CD8-positive, alpha-beta memory T cell (primary cell): ENCODE data around the gene NLK. TPM values are rescaled to one million over a fixed set of nuclear protein-coding genes. Genes with fewer than 3 reads are reported as not detected.
"Not testable (repeated sequence)": the region's sequence is repeated elsewhere in the genome, so short reads cannot be mapped to it uniquely, and the experiment has no call there.

Experiments
- CTCF ChIA-PET: fragments of 350-600 bp; sonication (Branson Sonifier 250); formaldehyde crosslinking; loops from one replicate; lab custom pipeline; 2021; ENCODE audit warnings: antibody characterized with exemption; lab: Charles Lee
- POLR2A ChIA-PET: fragments of 350-600 bp; sonication (Branson Sonifier 250); formaldehyde crosslinking; loops from one replicate; lab custom pipeline; 2021; ENCODE audit warnings: antibody characterized with exemption; lab: Charles Lee
- DNase-seq, 5 donors: peaks; one replicate each; pipeline versions ENCODE4 v3.0.0 to v3.0.0-alpha.2; 2020 to 2022; ENCODE audit warnings: mixed read lengths in 1 of 5
- H3K27ac ChIP-seq: one replicate; pipeline ENCODE4 v1.7.0; 2013; ENCODE audit warnings: low read depth, mild to moderate bottlenecking, low read length, moderate library complexity
- H3K27me3 ChIP-seq: 2 replicates; pipeline ENCODE4 v1.7.0; 2013; ENCODE audit warnings: low read length, mild to moderate bottlenecking; ENCODE audit not compliant: insufficient read depth, poor library complexity, severe bottlenecking
- H3K36me3 ChIP-seq: 2 replicates; pipeline ENCODE4 v1.7.0; 2013; ENCODE audit warnings: mild to moderate bottlenecking, low read length, moderate library complexity; ENCODE audit not compliant: insufficient read depth
- H3K4me1 ChIP-seq: 2 replicates; pipeline ENCODE4 v1.7.0; 2013; ENCODE audit warnings: mild to moderate bottlenecking, low read length, moderate library complexity; ENCODE audit not compliant: insufficient read depth
- H3K4me3 ChIP-seq: 2 replicates; pipeline ENCODE4 v1.7.0; 2013; ENCODE audit warnings: mild to moderate bottlenecking, low read length
- H3K9me3 ChIP-seq: 2 replicates; pipeline ENCODE4 v1.7.0; 2013; ENCODE audit warnings: mild to moderate bottlenecking, low read length
- H3K27ac Mint-ChIP-seq, 8 donors: one replicate each; pipeline ENCODE4 v1.8.0; 2020 to 2021; ENCODE audit warnings: mixed read lengths in 8 of 8, mild to moderate bottlenecking in 6 of 8, inconsistent platforms in 3 of 8, moderate library complexity in 3 of 8
- H3K27me3 Mint-ChIP-seq, 2 donors: one replicate each; pipeline ENCODE4 v1.8.0; 2020 to 2021; ENCODE audit warnings: mixed read lengths in 2 of 2, mild to moderate bottlenecking in 1 of 2, moderate library complexity in 1 of 2
- H3K36me3 Mint-ChIP-seq, 3 donors: one replicate each; pipeline ENCODE4 v1.8.0; 2020 to 2021; ENCODE audit warnings: mixed read lengths in 3 of 3, inconsistent platforms in 1 of 3, mild to moderate bottlenecking in 1 of 3
- H3K4me1 Mint-ChIP-seq, 3 donors: one replicate each; pipeline ENCODE4 v1.8.0; 2020 to 2021; ENCODE audit warnings: mixed read lengths in 3 of 3, inconsistent platforms in 1 of 3, mild to moderate bottlenecking in 1 of 3
- H3K4me3 Mint-ChIP-seq, 7 donors: one replicate each; pipeline ENCODE4 v1.8.0; 2020 to 2021; ENCODE audit warnings: mixed read lengths in 7 of 7, mild to moderate bottlenecking in 6 of 7, moderate library complexity in 4 of 7, inconsistent platforms in 2 of 7
- H3K9me3 Mint-ChIP-seq, 5 donors: one replicate each; pipeline ENCODE4 v1.8.0; 2020 to 2022; ENCODE audit warnings: mixed read lengths in 5 of 5, mild to moderate bottlenecking in 3 of 5, moderate library complexity in 2 of 5, inconsistent platforms in 1 of 5
- polyA plus RNA-seq: library from polyadenylated mRNA; unstranded; fragments of 300-500 nt; fragmentation: Illumina TruSeq; gene quantifications from one replicate; pipeline ENCODE4 v1.2.3, GENCODE V29; 2021
- total RNA-seq, 2 experiments: library from RNA; stranded (reverse); gene quantifications; one replicate each; pipeline ENCODE4 v1.2.3, GENCODE V29; 2021

The NLK gene
- total and polyA plus RNA-seq, 3 experiments from 2014 or later = 1.7 to 12.8 (median 12.0) TPM

- H3K27ac Mint-ChIP-seq = no peak overlapping the region
- H3K9me3 ChIP-seq = no peaks in the 10 kb centered on the region
- no peaks in the 10 kb centered on the region for H3K27me3 ChIP-seq
- peaks cover 8 to 12% of the 10 kb centered on the region in 2 donors for H3K27me3 Mint-ChIP-seq
- no peaks in the 10 kb centered on the region for H3K4me1 Mint-ChIP-seq
- H3K36me3 ChIP-seq = no peaks in the 10 kb centered on the region
- no peak for DNase-seq
- no peaks in the 10 kb centered on the region for H3K4me1 ChIP-seq
- H3K4me3 ChIP-seq = no peak overlapping the region
- no peak overlapping the region for H3K27ac ChIP-seq
- POLR2A ChIA-PET = no interaction called here
- H3K4me3 Mint-ChIP-seq = no peak overlapping the region
- no peaks in the 10 kb centered on the region for H3K36me3 Mint-ChIP-seq
- CTCF ChIA-PET = no interaction called here
- no peaks in the 10 kb centered on the region for H3K9me3 Mint-ChIP-seq
Measured at GRCh38 chr17:28239271-28239624, 196.8 kb downstream of the NLK start.

- POLR2A ChIA-PET = no interaction called here
- Mint-ChIP-seq H3K4me3 (no peak overlapping the region), H3K36me3 (no peaks in the 10 kb centered on the region), H3K27me3 (peaks cover 6 to 12% of the 10 kb centered on the region in 2 donors), H3K27ac (no peak overlapping the region), H3K4me1 (no peaks in the 10 kb centered on the region), H3K9me3 (no peaks in the 10 kb centered on the region)
- no peaks in the 10 kb centered on the region for H3K36me3 ChIP-seq
- no peaks in the 10 kb centered on the region for H3K9me3 ChIP-seq
- H3K27ac ChIP-seq = no peak overlapping the region
- no peak overlapping the region for H3K4me3 ChIP-seq
- H3K4me1 ChIP-seq = no peaks in the 10 kb centered on the region
- CTCF ChIA-PET = interaction anchor here (1.4 kb wide), 1 partner anchor 11 kb away, joined by 5 read pairs; no protein-coding TSS in a partner anchor
- no peak for DNase-seq
- no peaks in the 10 kb centered on the region for H3K27me3 ChIP-seq
Measured at GRCh38 chr17:28240688-28241340, 198.3 kb downstream of the NLK start.

GRCh38 chr17:28242791-28243190 is 200.3 kb downstream of the NLK start:
- Histone ChIP-seq H3K27ac (no peak overlapping the region), H3K27me3 (no peaks in the 10 kb centered on the region), H3K36me3 (no peaks in the 10 kb centered on the region), H3K4me1 (no peaks in the 10 kb centered on the region), H3K9me3 (no peaks in the 10 kb centered on the region), H3K4me3 (no peak overlapping the region)
- Mint-ChIP-seq H3K27ac (no peak overlapping the region), H3K4me3 (no peak overlapping the region), H3K27me3 (peaks cover 6 to 20% of the 10 kb centered on the region in 2 donors), H3K4me1 (no peaks in the 10 kb centered on the region), H3K9me3 (no peaks in the 10 kb centered on the region), H3K36me3 (no peaks in the 10 kb centered on the region)
- CTCF ChIA-PET = no interaction called here
- DNase-seq = no peak
- POLR2A ChIA-PET = no interaction called here

GRCh38 chr17:28243268-28243667 is 200.8 kb downstream of the NLK start:
- CTCF ChIA-PET, H3K9me3 Mint-ChIP-seq, POLR2A ChIA-PET, H3K4me1 Mint-ChIP-seq, DNase-seq, H3K4me3 Mint-ChIP-seq, H3K9me3 ChIP-seq, H3K27ac Mint-ChIP-seq, H3K36me3 Mint-ChIP-seq, H3K4me3 ChIP-seq, H3K27me3 ChIP-seq, H3K27ac ChIP-seq, H3K36me3 ChIP-seq, H3K4me1 ChIP-seq: not testable (repeated sequence)
- H3K27me3 Mint-ChIP-seq = peaks cover 3 to 20% of the 10 kb centered on the region in 2 donors

GRCh38 chr17:28244446-28244845 is 202.0 kb downstream of the NLK start:
- DNase-seq = no peak
- Histone ChIP-seq H3K4me1 (no peaks in the 10 kb centered on the region), H3K27ac (no peak overlapping the region), H3K36me3 (no peaks in the 10 kb centered on the region), H3K9me3 (no peaks in the 10 kb centered on the region), H3K4me3 (no peak overlapping the region), H3K27me3 (no peaks in the 10 kb centered on the region)
- Mint-ChIP-seq H3K4me1 (no peaks in the 10 kb centered on the region), H3K36me3 (no peaks in the 10 kb centered on the region), H3K27ac (no peak overlapping the region), H3K27me3 (peaks cover 4 to 20% of the 10 kb centered on the region in 2 donors), H3K4me3 (no peak overlapping the region), H3K9me3 (no peaks in the 10 kb centered on the region)
- CTCF ChIA-PET = no interaction called here
- POLR2A ChIA-PET = no interaction called here

Other genes starting within 250 kb of the NLK start
- under 1 TPM in 1 of 2 experiments, not detected in 1; 0.07 TPM for gene NOS2, start 242.1 kb upstream of the NLK start, total RNA-seq
- not detected for gene NOS2, start 242.1 kb upstream of the NLK start, polyA plus RNA-seq
- gene LYRM9, start 149.3 kb upstream of the NLK start, total RNA-seq = 1 to 10 TPM; 2.5 to 3.4 TPM
- gene LYRM9, start 149.3 kb upstream of the NLK start, polyA plus RNA-seq = 11.1 TPM